C4-2B (cell line): Measurements from ENCODE around the gene ASB6.

ENCODE experiments used
- CTCF ChIP-seq: fragments of 450-650 bp; conservative IDR thresholded peaks from 2 replicates; pipeline ENCODE4 v1.5.1; 2017; ENCODE audit warnings: mild to moderate bottlenecking
- ZFX ChIP-seq: fragments of 450-650 bp; IDR thresholded peaks from 2 replicates; pipeline ENCODE4 v1.6.1; 2017

- TF ChIP-seq CTCF (no peak), ZFX (no peak)
Observed at GRCh38 chr9:129664746-129665388, 22.9 kb upstream of the ASB6 start.
